HepG2 (cell line): ENCODE results near the gene SLC17A9. TPM values are rescaled to one million over a fixed set of nuclear protein-coding genes. Genes with fewer than 3 reads are reported as not detected.
A peak's percentile ranks its signal among the peaks of the same experiment; 100 is the strongest.

Experiments
- E2F5 ChIP-seq: sonication (generic); formaldehyde crosslinking; conservative IDR thresholded peaks from 2 replicates; pipeline ENCODE4 v1.4.0; 2020; ENCODE audit warnings: missing genetic modification reagents
- GTF3A ChIP-seq: sonication (generic); formaldehyde crosslinking; conservative IDR thresholded peaks from 2 replicates; pipeline ENCODE4 v1.4.0; 2020; ENCODE audit warnings: mild to moderate bottlenecking, missing genetic modification reagents
- KAT7 ChIP-seq: IDR thresholded peaks from 2 replicates; pipeline ENCODE4 v1.6.1; 2018; ENCODE audit warnings: borderline replicate concordance, missing compliant biosample characterization
- MEIS1 ChIP-seq: sonication (generic); formaldehyde crosslinking; IDR thresholded peaks from 2 replicates; pipeline ENCODE4 v1.9.0; 2021; ENCODE audit warnings: mild to moderate bottlenecking, missing genetic modification reagents, moderate library complexity, borderline replicate concordance
- NCOR1 ChIP-seq: fragments of 200-600 bp; sonication (generic); IDR thresholded peaks from 2 replicates; pipeline ENCODE4 v1.7.0; 2017; ENCODE audit warnings: antibody characterized with exemption, low read length, borderline replicate concordance
- NFYC ChIP-seq: IDR thresholded peaks from 2 replicates; pipeline ENCODE4 v1.6.1; 2016; ENCODE audit warnings: missing genetic modification reagents, missing compliant biosample characterization
- NRL ChIP-seq: sonication (generic); formaldehyde crosslinking; IDR thresholded peaks from 2 replicates; pipeline ENCODE4 v1.5.0; 2020; ENCODE audit warnings: missing genetic modification reagents, mild to moderate bottlenecking, moderate library complexity, borderline replicate concordance
- PAWR ChIP-seq: sonication (generic); formaldehyde crosslinking; IDR thresholded peaks from 2 replicates; pipeline ENCODE4 v1.4.0; 2020; ENCODE audit warnings: missing genetic modification reagents, mild to moderate bottlenecking, borderline replicate concordance
- PITX1 ChIP-seq: sonication (generic); formaldehyde crosslinking; IDR thresholded peaks from 2 replicates; pipeline ENCODE4 v1.5.1; 2020; ENCODE audit warnings: mild to moderate bottlenecking, missing genetic modification reagents
- PRMT3 ChIP-seq: sonication (generic); formaldehyde crosslinking; IDR thresholded peaks from 2 replicates; pipeline ENCODE4 v1.8.1; 2022; ENCODE audit warnings: low read depth, mild to moderate bottlenecking, moderate library complexity, missing genetic modification reagents, borderline replicate concordance
- SP2 ChIP-seq: sonication (generic); formaldehyde crosslinking; IDR thresholded peaks from 2 replicates; pipeline ENCODE4 v1.5.1; 2020; ENCODE audit warnings: mild to moderate bottlenecking, missing genetic modification reagents
- SRSF4 ChIP-seq: fragments of 200-400 bp; formaldehyde crosslinking; IDR thresholded peaks from one replicate; pipeline ENCODE4 v1.6.1; 2018; ENCODE audit warnings: mild to moderate bottlenecking, low read depth, low read length, moderate library complexity; ENCODE audit not compliant: poor library complexity, severe bottlenecking
- ZFAT ChIP-seq: sonication (generic); formaldehyde crosslinking; conservative IDR thresholded peaks from 2 replicates; pipeline ENCODE4 v1.8.1; 2023; ENCODE audit warnings: missing genetic modification reagents, inconsistent platforms
- ZFP90 ChIP-seq: sonication (generic); formaldehyde crosslinking; IDR thresholded peaks from 2 replicates; pipeline ENCODE4 v1.8.0; 2022; ENCODE audit warnings: missing genetic modification reagents, mild to moderate bottlenecking, inconsistent platforms, borderline replicate concordance
- ZNF142 ChIP-seq: sonication (generic); formaldehyde crosslinking; IDR thresholded peaks from 2 replicates; pipeline ENCODE4 v1.4.0; 2020; ENCODE audit warnings: missing genetic modification reagents
- ZNF317 ChIP-seq: sonication (generic); formaldehyde crosslinking; IDR thresholded peaks from 2 replicates; pipeline ENCODE4 v1.5.0; 2020; ENCODE audit warnings: mild to moderate bottlenecking, missing genetic modification reagents
- ZNF367 ChIP-seq: sonication (generic); formaldehyde crosslinking; IDR thresholded peaks from 2 replicates; pipeline ENCODE4 v1.4.0; 2020; ENCODE audit warnings: missing genetic modification reagents, borderline replicate concordance
- ZNF383 ChIP-seq: sonication (generic); formaldehyde crosslinking; IDR thresholded peaks from 2 replicates; pipeline ENCODE4 v1.4.0; 2020; ENCODE audit warnings: missing genetic modification reagents, mild to moderate bottlenecking, borderline replicate concordance
- polyA plus RNA-seq, 8 experiments: library from polyadenylated mRNA; depleted of rRNA in 3 of 8; stranded (reverse) in 7 of 8; unstranded in 1 of 8; fragments of >200 nt; fragmentation: Illumina TruSeq in 4 of 8; extraction: Trizol in 4 of 8; gene quantifications; 2 replicates each; pipeline versions ENCODE4 v1.2.1 to v1.2.3, GENCODE V29; 2011 to 2016; ENCODE audit warnings: low read depth in 4 of 8, missing spikeins in 1 of 8, mixed read lengths in 1 of 8; ENCODE audit not compliant: insufficient read depth in 1 of 8
- total RNA-seq, 5 experiments: library from RNA; depleted of rRNA; stranded (reverse); fragments of >200 nt; fragmentation: Illumina TruSeq; extraction: Trizol; gene quantifications; 2 replicates each; pipeline ENCODE4 v1.2.3, GENCODE V29; 2016; ENCODE audit warnings: low read depth in 1 of 5

Gene SLC17A9
- total and polyA plus RNA-seq, 2 of the 13 experiments (the other 11 are each of a cell fraction or from before 2014, with no cell fraction given) = 110 to 191 TPM

DNA sequence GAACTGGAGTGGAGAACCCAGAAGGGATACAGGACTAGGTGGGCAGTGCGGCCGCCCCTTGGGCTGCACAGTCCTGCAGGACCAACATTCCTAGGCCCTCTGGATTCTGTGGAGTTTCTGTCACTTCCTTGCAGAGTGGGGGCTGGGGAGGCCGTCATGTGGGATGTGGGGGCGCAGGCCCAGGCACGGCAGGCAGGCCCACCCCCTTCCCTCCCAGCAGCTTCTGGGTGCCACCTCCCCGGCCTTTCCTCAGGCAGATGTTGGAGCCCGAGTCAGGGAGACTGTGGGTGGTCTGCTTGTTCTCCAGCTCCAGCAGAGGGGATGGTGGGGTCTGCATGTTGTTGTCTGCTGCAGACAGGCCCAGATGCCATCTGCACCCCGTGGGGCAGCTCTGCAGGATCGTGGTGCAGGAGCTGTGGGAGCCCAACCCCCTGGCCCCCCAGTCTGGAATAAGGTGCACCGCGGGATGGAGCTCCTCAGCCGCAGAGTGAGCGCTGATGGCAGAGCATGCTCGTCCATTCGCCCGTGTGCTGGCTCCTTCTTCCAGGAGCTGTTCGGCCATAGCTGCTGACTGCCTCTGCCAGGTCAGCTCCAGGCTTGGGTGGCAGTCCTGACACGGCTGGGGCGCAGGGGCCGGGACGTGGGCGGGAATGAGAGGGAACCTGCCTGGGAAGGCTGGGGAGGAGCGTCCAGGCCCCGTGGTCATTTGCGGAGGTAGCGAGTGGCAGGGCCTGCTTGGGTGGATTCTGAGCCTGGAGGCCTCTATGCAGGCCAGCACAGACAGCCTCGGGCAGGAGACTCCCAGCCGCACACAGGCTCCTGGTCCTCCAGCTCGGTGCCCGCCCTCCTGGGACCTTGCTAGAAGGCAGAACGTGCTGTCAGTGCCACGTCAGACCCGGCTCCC, 18.1 kb downstream of the SLC17A9 start (continued):
- TF ChIP-seq ZNF142 (CRISPR knock-in tag) = no peak
- peak; percentile 51 for TF ChIP-seq SP2
- no peak for TF ChIP-seq ZNF367 (CRISPR knock-in tag)
- TF ChIP-seq ZFP90 (CRISPR knock-in tag) = no peak
- TF ChIP-seq NCOR1 = no peak
- TF ChIP-seq PITX1 (CRISPR knock-in tag) = no peak
- TF ChIP-seq NRL (CRISPR knock-in tag) = peak; percentile 62; the same call in 1 of the 2 replicates
- TF ChIP-seq KAT7 (CRISPR knock-in tag) = no peak
- no peak for TF ChIP-seq PAWR (CRISPR knock-in tag)
- TF ChIP-seq NFYC = no peak; the same call in 1 of the 2 replicates
- no peak for TF ChIP-seq PRMT3 (CRISPR knock-in tag)
- no peak for TF ChIP-seq E2F5
- peak; percentile 81; the same call in 1 of the 2 replicates for TF ChIP-seq ZNF317 (CRISPR knock-in tag)
- TF ChIP-seq ZNF383 (CRISPR knock-in tag) = no peak
- 0 out of 2 replicates have a peak, but pooled peaks have one; percentile 24 for TF ChIP-seq GTF3A (CRISPR knock-in tag)
- no peak for TF ChIP-seq ZFAT (CRISPR knock-in tag)
- peak; percentile 84 for TF ChIP-seq MEIS1 (CRISPR knock-in tag)
- no peak for TF ChIP-seq SRSF4
